HL-60/S4 treated with phorbol 12-myristate 13-acetate at 8.2 ng/mL for 4 days and 3 days (cell line): ENCODE measurements around the gene MAP6.

Experiments used
- in situ Hi-C: fragments of 300-500 bp; cut with MboI; formaldehyde crosslinking; loops from 2 replicates; pipeline ENCODE4 v1.15.0; 2022; ENCODE audit warnings: low sequenced_read_pairs

The MAP6 gene

GRCh38 chr11:75667831-75668450, 897 bp downstream of the MAP6 start:
- in situ Hi-C loops = no loop called here

GRCh38 chr11:75667255-75667830, 1.5 kb downstream of the MAP6 start:
- in situ Hi-C loops = no loop called here

- in situ Hi-C loops = no loop called here
These were observed 2.8 kb downstream of the MAP6 start for GRCh38 chr11:75665990-75666389.

GRCh38 chr11:75665126-75665525, 3.7 kb downstream of the MAP6 start:
- in situ Hi-C loops = no loop called here

- in situ Hi-C loops = no loop called here
These were observed 4.4 kb downstream of the MAP6 start for GRCh38 chr11:75664389-75664788.

GRCh38 chr11:75663808-75664207, 5.0 kb downstream of the MAP6 start:
- in situ Hi-C loops = no loop called here

GRCh38 chr11:75659836-75660235, 9.0 kb downstream of the MAP6 start:
- in situ Hi-C loops = no loop called here

- in situ Hi-C loops = no loop called here
These were observed 12.7 kb downstream of the MAP6 start for GRCh38 chr11:75656044-75656727.

- in situ Hi-C loops = no loop called here
These were observed 13.2 kb downstream of the MAP6 start for GRCh38 chr11:75655605-75656004.

GRCh38 chr11:75654314-75654713, 14.5 kb downstream of the MAP6 start:
- in situ Hi-C loops = no loop called here

- in situ Hi-C loops = no loop called here
These were observed 15.3 kb downstream of the MAP6 start for GRCh38 chr11:75653532-75653931.

GRCh38 chr11:75652936-75653335, 15.9 kb downstream of the MAP6 start:
- in situ Hi-C loops = no loop called here

- in situ Hi-C loops = no loop called here
These were observed 17.6 kb downstream of the MAP6 start for GRCh38 chr11:75651218-75651617.

GRCh38 chr11:75650167-75650723, 18.6 kb downstream of the MAP6 start:
- in situ Hi-C loops = no loop called here

- in situ Hi-C loops = no loop called here
These were observed 23.9 kb downstream of the MAP6 start for GRCh38 chr11:75644946-75645345.

- in situ Hi-C loops = no loop called here
These were observed 24.5 kb downstream of the MAP6 start for GRCh38 chr11:75644370-75644769.

- in situ Hi-C loops = no loop called here
These were observed 26.3 kb downstream of the MAP6 start for GRCh38 chr11:75642402-75643113.

GRCh38 chr11:75639762-75640181, 29.1 kb downstream of the MAP6 start:
- in situ Hi-C loops = no loop called here

GRCh38 chr11:75637998-75638397, 30.8 kb downstream of the MAP6 start:
- in situ Hi-C loops = no loop called here

- in situ Hi-C loops = no loop called here
These were observed 33.6 kb downstream of the MAP6 start for GRCh38 chr11:75635066-75635862.
